ENCODE measurements around the gene SLC26A9. TPM values are rescaled to one million over a fixed set of nuclear protein-coding genes. Genes with fewer than 3 reads are reported as not detected.

Gene SLC26A9
- total and polyA plus RNA-seq, 2 donors (not counting 1 experiment from before 2014, with no cell fraction given) = not detected

- Histone ChIP-seq H2AFZ (ENCODE audit: insufficient read depth, low read depth, low read length, poor library complexity, severe bottlenecking) (no peak overlapping the region), H3K27me3 (replicated peaks in 1 of 4; ENCODE audit: control extremely low read depth in 1 of 4, control insufficient read depth in 3 of 4, insufficient read depth in 4 of 4, low read length in 3 of 4) (no peaks in the 10 kb centered on the region), H3K4me3 (ENCODE audit: control extremely low read depth in 1 of 5, extremely low read depth in 1 of 5, insufficient read depth in 1 of 5, low read depth in 2 of 5, low read length in 4 of 5) (no peak overlapping the region), H3K4me2 (replicated peaks; ENCODE audit: low read depth, low read length, poor library complexity, severe bottlenecking) (no peak overlapping the region), H3K4me1 (ENCODE audit: control insufficient read depth in 2 of 2, insufficient read depth in 2 of 2, low read length in 2 of 2) (no peaks in the 10 kb centered on the region), H3K9me3 (ENCODE audit: control extremely low read depth in 1 of 3, control insufficient read depth in 2 of 3, insufficient read depth in 1 of 3, low read length in 2 of 3) (no peaks in the 10 kb centered on the region), H3K79me2 (ENCODE audit: control insufficient read depth, insufficient read depth, low read length) (no peaks in the 10 kb centered on the region), H3K36me3 (replicated peaks in 1 of 2; ENCODE audit: control extremely low read depth in 1 of 2, control insufficient read depth in 1 of 2, extremely low read depth in 1 of 2, insufficient read depth in 2 of 2, low read length in 1 of 2) (no peaks in the 10 kb centered on the region), H3K27ac (ENCODE audit: low read length in 2 of 2) (no peak overlapping the region), H3K9ac (ENCODE audit: low read length) (no peak overlapping the region), H4K20me1 (ENCODE audit: control insufficient read depth, insufficient read depth, low read length, poor library complexity, severe bottlenecking) (no peaks in the 10 kb centered on the region)
- H3K4me3 Mint-ChIP-seq = no peak overlapping the region
- H3K27me3 Mint-ChIP-seq = peaks cover 4% of the 10 kb centered on the region
- DNase-seq = no peak
- ChIA-PET CTCF (interaction anchor here (0.8 to 6.2 kb wide), 10 partner anchors 11 to 262 kb away, joined by 3 to 79 read pairs (median 6); no protein-coding TSS in a partner anchor), POLR2A (no interaction called here)
- peaks cover 2% of the 10 kb centered on the region for H3K4me1 Mint-ChIP-seq
- WGBS (ENCODE audit: insufficient coverage) = 79% methylated on average over 13 of the region's 13 CpGs
- no peak for TF ChIP-seq EZH2 (IDR thresholded peaks at IDR 0.05; ENCODE audit: borderline replicate concordance, insufficient read depth, low read depth, low read length, poor library complexity, severe bottlenecking)
- TF ChIP-seq, protein P1, sequence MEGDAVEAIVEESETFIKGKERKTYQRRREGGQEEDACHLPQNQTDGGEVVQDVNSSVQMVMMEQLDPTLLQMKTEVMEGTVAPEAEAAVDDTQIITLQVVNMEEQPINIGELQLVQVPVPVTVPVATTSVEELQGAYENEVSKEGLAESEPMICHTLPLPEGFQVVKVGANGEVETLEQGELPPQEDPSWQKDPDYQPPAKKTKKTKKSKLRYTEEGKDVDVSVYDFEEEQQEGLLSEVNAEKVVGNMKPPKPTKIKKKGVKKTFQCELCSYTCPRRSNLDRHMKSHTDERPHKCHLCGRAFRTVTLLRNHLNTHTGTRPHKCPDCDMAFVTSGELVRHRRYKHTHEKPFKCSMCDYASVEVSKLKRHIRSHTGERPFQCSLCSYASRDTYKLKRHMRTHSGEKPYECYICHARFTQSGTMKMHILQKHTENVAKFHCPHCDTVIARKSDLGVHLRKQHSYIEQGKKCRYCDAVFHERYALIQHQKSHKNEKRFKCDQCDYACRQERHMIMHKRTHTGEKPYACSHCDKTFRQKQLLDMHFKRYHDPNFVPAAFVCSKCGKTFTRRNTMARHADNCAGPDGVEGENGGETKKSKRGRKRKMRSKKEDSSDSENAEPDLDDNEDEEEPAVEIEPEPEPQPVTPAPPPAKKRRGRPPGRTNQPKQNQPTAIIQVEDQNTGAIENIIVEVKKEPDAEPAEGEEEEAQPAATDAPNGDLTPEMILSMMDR (IDR thresholded peaks at IDR 0.05) = no peak
- ATAC-seq (ENCODE audit: low read depth) = no peak
- no peaks in the 10 kb centered on the region for H3K9me3 Mint-ChIP-seq (ENCODE audit: insufficient read depth)
- intact Hi-C loops (cut with micrococcal nuclease) = no loop called here
- H3K27ac Mint-ChIP-seq = no peak overlapping the region
Measured at GRCh38 chr1:205920861-205921569, 22.2 kb downstream of the SLC26A9 start.

GRCh38 chr1:205920159-205920558 lies 23.1 kb downstream of the SLC26A9 start:
- Mint-ChIP-seq H3K4me1 (peaks cover 2% of the 10 kb centered on the region), H3K4me3 (no peak overlapping the region), H3K9me3 (ENCODE audit: insufficient read depth) (no peaks in the 10 kb centered on the region), H3K27me3 (peaks cover 4% of the 10 kb centered on the region), H3K27ac (no peak overlapping the region)
- Histone ChIP-seq H3K4me3 (ENCODE audit: control extremely low read depth in 1 of 5, extremely low read depth in 1 of 5, insufficient read depth in 1 of 5, low read depth in 2 of 5, low read length in 4 of 5) (no peak overlapping the region), H3K9me3 (ENCODE audit: control extremely low read depth in 1 of 3, control insufficient read depth in 2 of 3, insufficient read depth in 1 of 3, low read length in 2 of 3) (no peaks in the 10 kb centered on the region), H4K20me1 (ENCODE audit: control insufficient read depth, insufficient read depth, low read length, poor library complexity, severe bottlenecking) (no peaks in the 10 kb centered on the region), H3K4me1 (ENCODE audit: control insufficient read depth in 2 of 2, insufficient read depth in 2 of 2, low read length in 2 of 2) (no peaks in the 10 kb centered on the region), H3K9ac (ENCODE audit: low read length) (no peak overlapping the region), H3K4me2 (replicated peaks; ENCODE audit: low read depth, low read length, poor library complexity, severe bottlenecking) (no peak overlapping the region), H3K79me2 (ENCODE audit: control insufficient read depth, insufficient read depth, low read length) (no peaks in the 10 kb centered on the region), H3K36me3 (replicated peaks in 1 of 2; ENCODE audit: control extremely low read depth in 1 of 2, control insufficient read depth in 1 of 2, extremely low read depth in 1 of 2, insufficient read depth in 2 of 2, low read length in 1 of 2) (no peaks in the 10 kb centered on the region), H3K27me3 (replicated peaks in 1 of 4; ENCODE audit: control extremely low read depth in 1 of 4, control insufficient read depth in 3 of 4, insufficient read depth in 4 of 4, low read length in 3 of 4) (no peaks in the 10 kb centered on the region), H2AFZ (ENCODE audit: insufficient read depth, low read depth, low read length, poor library complexity, severe bottlenecking) (no peak overlapping the region), H3K27ac (ENCODE audit: low read length in 2 of 2) (no peak overlapping the region)
- TF ChIP-seq EZH2 (IDR thresholded peaks at IDR 0.05; ENCODE audit: borderline replicate concordance, insufficient read depth, low read depth, low read length, poor library complexity, severe bottlenecking) = no peak
- TF ChIP-seq, protein P1 (IDR thresholded peaks at IDR 0.05) = no peak
- DNase-seq = no peak
- CTCF ChIA-PET = interaction anchor here (0.8 to 6.2 kb wide), 15 partner anchors 10 to 195 kb away, joined by 3 to 79 read pairs (median 5); partner anchors contain the start of gene SLC26A9
- WGBS (ENCODE audit: insufficient coverage) = no CpG with 5 or more reads among the region's 7 CpGs
- intact Hi-C loops (cut with micrococcal nuclease) = no loop called here
- ATAC-seq (ENCODE audit: low read depth) = no peak
- POLR2A ChIA-PET = no interaction called here
